Smooth muscle cell (in vitro differentiated cells): Measurements from ENCODE around the gene STK4. TPM values are rescaled to one million over a fixed set of nuclear protein-coding genes. Genes with fewer than 3 reads are reported as not detected.

Source experiments
- DNase-seq: peaks from one replicate; lab custom pipeline; 2025; ENCODE audit not compliant: unreplicated experiment; lab: John Stamatoyannopoulos, UW
- H2AFZ ChIP-seq: fragments of 200-600 bp; sonication (generic); 2 replicates; pipeline ENCODE4 v1.6.0; 2016; ENCODE audit warnings: antibody characterized with exemption, low read depth, mild to moderate bottlenecking
- H3F3A ChIP-seq: fragments of 200-600 bp; sonication (generic); 2 replicates; pipeline ENCODE4 v1.6.0; 2017; ENCODE audit warnings: antibody characterized with exemption, low read depth
- H3K27ac ChIP-seq: fragments of 200-600 bp; sonication (generic); 2 replicates; pipeline ENCODE4 v1.5.1; 2016; ENCODE audit warnings: low read depth, mild to moderate bottlenecking
- H3K27me3 ChIP-seq: fragments of 200-600 bp; sonication (generic); 2 replicates; pipeline ENCODE4 v1.6.1; 2016; ENCODE audit warnings: low read depth, mild to moderate bottlenecking
- H3K36me3 ChIP-seq: fragments of 200-600 bp; sonication (generic); 2 replicates; pipeline ENCODE4 v1.5.1; 2016; ENCODE audit warnings: low read depth
- H3K4me1 ChIP-seq: fragments of 200-600 bp; sonication (generic); 2 replicates; pipeline ENCODE4 v1.5.1; 2016; ENCODE audit warnings: low read depth
- H3K4me2 ChIP-seq: fragments of 200-600 bp; sonication (generic); 2 replicates; pipeline ENCODE4 v1.6.0; 2016; ENCODE audit warnings: mild to moderate bottlenecking
- H3K4me3 ChIP-seq: fragments of 200-600 bp; sonication (generic); 2 replicates; pipeline ENCODE4 v1.5.1; 2016; ENCODE audit warnings: mild to moderate bottlenecking
- H3K79me2 ChIP-seq: fragments of 200-600 bp; sonication (generic); 2 replicates; pipeline ENCODE4 v1.6.0; 2016; ENCODE audit warnings: low read depth, mild to moderate bottlenecking
- H3K9ac ChIP-seq: fragments of 200-600 bp; sonication (generic); 2 replicates; pipeline ENCODE4 v1.6.0; 2016; ENCODE audit warnings: low read depth
- H3K9me3 ChIP-seq: fragments of 200-600 bp; sonication (generic); replicated peaks from 2 replicates; pipeline ENCODE4 v1.5.1; 2016; ENCODE audit warnings: low read depth
- H4K20me1 ChIP-seq: fragments of 200-600 bp; sonication (generic); 2 replicates; pipeline ENCODE4 v1.6.0; 2016; ENCODE audit warnings: low read depth
- CTCF ChIP-seq: fragments of 200-600 bp; sonication (generic); IDR thresholded peaks from 2 replicates; pipeline ENCODE4 v1.5.1; 2017; ENCODE audit warnings: borderline replicate concordance, mild to moderate bottlenecking, antibody characterized with exemption; ENCODE audit not compliant: insufficient read depth, poor library complexity, severe bottlenecking
- WGBS: methylation state at CpG from one replicate; pipeline ENCODE4 v1.1.7; 2016; ENCODE audit warnings: low lambda C conversion rate; 5-methylcytosine and 5-hydroxymethylcytosine counted together
- polyA plus RNA-seq: library from polyadenylated mRNA; unstranded; fragments of >200 nt; fragmentation: Nextera tagmentation; extraction: Ambion mirVana; gene quantifications from 2 replicates; pipeline ENCODE4 v1.2.1, GENCODE V29; 2016
- total RNA-seq: library from RNA; depleted of rRNA; stranded (reverse); fragments of >200 nt; gene quantifications from 2 replicates; pipeline ENCODE4 v1.2.3, GENCODE V29; 2014

Gene STK4
- total and polyA plus RNA-seq, 2 experiments from 2014 or later = 16.8 to 33.5 TPM

- 61% methylated on average over 3 of the region's 3 CpGs for WGBS
- Histone ChIP-seq H3K27ac (no peak overlapping the region), H4K20me1 (no peaks in the 10 kb centered on the region), H3K36me3 (no peaks in the 10 kb centered on the region), H3K4me3 (no peak overlapping the region), H3F3A (no peaks in the 10 kb centered on the region), H3K27me3 (no peaks in the 10 kb centered on the region), H3K4me1 (no peaks in the 10 kb centered on the region), H2AFZ (no peak overlapping the region), H3K4me2 (no peak overlapping the region), H3K9me3 (no peaks in the 10 kb centered on the region), H3K79me2 (peaks cover 5% of the 10 kb centered on the region), H3K9ac (no peak overlapping the region)
- no peak for DNase-seq
- no peak for TF ChIP-seq CTCF
These were observed 24.1 kb downstream of the STK4 start for GRCh38 chr20:44990425-44990824.

- Histone ChIP-seq H3K9ac (no peak overlapping the region), H3K4me2 (no peak overlapping the region), H3K4me3 (no peak overlapping the region), H3F3A (no peaks in the 10 kb centered on the region), H3K27me3 (no peaks in the 10 kb centered on the region), H2AFZ (no peak overlapping the region), H3K4me1 (no peaks in the 10 kb centered on the region), H3K79me2 (peaks cover 5% of the 10 kb centered on the region), H3K36me3 (no peaks in the 10 kb centered on the region), H4K20me1 (no peaks in the 10 kb centered on the region), H3K27ac (no peak overlapping the region), H3K9me3 (no peaks in the 10 kb centered on the region)
- TF ChIP-seq CTCF = no peak
- DNase-seq = no peak
These were observed 24.6 kb downstream of the STK4 start for GRCh38 chr20:44990957-44991356.

DNA sequence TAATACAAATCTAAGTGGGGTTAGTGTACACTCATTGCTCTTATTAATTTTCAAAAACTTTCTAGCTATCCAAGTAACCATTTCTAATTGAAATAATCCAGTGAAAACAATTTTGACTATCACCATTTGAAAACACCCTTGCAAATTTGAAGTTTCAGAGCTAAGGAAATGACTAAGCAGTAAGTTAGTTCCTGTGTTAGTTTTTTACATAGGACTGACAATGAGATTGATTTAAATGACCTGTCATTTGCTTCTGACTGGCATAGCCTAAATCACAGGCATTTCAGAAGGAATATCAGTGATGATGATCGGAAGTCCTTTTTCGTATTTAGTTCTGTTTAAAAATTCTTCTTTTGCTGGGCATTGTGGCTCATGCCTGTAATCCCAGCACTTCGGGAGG, 27.0 kb downstream of the STK4 start:
- Histone ChIP-seq H3K27ac (no peak overlapping the region), H3K79me2 (peaks cover 5% of the 10 kb centered on the region), H3K4me1 (no peaks in the 10 kb centered on the region), H3K9me3 (no peaks in the 10 kb centered on the region), H4K20me1 (no peaks in the 10 kb centered on the region), H3K4me3 (no peak overlapping the region), H3K9ac (no peak overlapping the region), H2AFZ (no peak overlapping the region), H3K36me3 (no peaks in the 10 kb centered on the region), H3F3A (no peaks in the 10 kb centered on the region), H3K4me2 (no peak overlapping the region), H3K27me3 (no peaks in the 10 kb centered on the region)
- no peak for DNase-seq
- no peak for TF ChIP-seq CTCF
- 91% methylated on average over 3 of the region's 3 CpGs for WGBS

DNA sequence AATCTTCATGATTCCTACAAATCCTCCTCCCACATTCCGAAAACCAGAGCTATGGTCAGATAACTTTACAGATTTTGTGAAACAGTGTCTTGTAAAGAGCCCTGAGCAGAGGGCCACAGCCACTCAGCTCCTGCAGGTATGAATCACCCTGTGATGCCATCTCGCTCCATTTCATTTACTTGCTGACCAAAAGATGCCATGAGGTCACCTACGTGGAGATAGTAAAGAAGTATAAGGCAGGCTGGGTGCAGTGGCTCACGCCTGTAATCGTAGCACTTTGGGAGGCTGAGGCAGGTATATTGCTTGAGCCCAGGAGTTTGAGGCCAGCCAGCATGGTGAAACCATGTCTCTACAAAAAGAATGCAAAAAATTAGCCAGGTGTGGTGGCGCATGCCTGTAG, 30.9 kb downstream of the STK4 start:
- no peak for TF ChIP-seq CTCF
- no peaks in the 10 kb centered on the region for H3K9me3 ChIP-seq
- H3K36me3 ChIP-seq = peaks cover 17% of the 10 kb centered on the region
- no peak overlapping the region for H3K4me3 ChIP-seq
- no peaks in the 10 kb centered on the region for H3K4me1 ChIP-seq
- no peak overlapping the region for H2AFZ ChIP-seq
- H3K4me2 ChIP-seq = no peak overlapping the region
- H3K9ac ChIP-seq = no peak overlapping the region
- no peak for DNase-seq
- peaks cover 5% of the 10 kb centered on the region for H3K79me2 ChIP-seq
- no peaks in the 10 kb centered on the region for H4K20me1 ChIP-seq
- 86% methylated on average over 6 of the region's 6 CpGs for WGBS
- no peaks in the 10 kb centered on the region for H3K27me3 ChIP-seq
- no peaks in the 10 kb centered on the region for H3F3A ChIP-seq
- no peak overlapping the region for H3K27ac ChIP-seq
